Ovary (tissue), 3 donors: Measurements from ENCODE around the gene ST7.

Source experiments
- CTCF ChIP-seq, 3 donors: fragments of 450-650 bp in 2 of 3; fragments of 200-600 bp in 1 of 3; IDR thresholded peaks; one replicate each; pipeline versions ENCODE4 v1.5.1 to v1.8.0; 2016 to 2022; ENCODE audit warnings: antibody characterized with exemption in 3 of 3, mild to moderate bottlenecking in 1 of 3
- POLR2A ChIP-seq: fragments of 450-650 bp; IDR thresholded peaks from one replicate; pipeline ENCODE4 v1.6.1; 2017; ENCODE audit warnings: antibody characterized with exemption, mild to moderate bottlenecking, moderate library complexity
- donor health status: DM: no; HTN: no; CAD: no.

- TF ChIP-seq CTCF (IDR thresholded peaks at IDR 0.05) (no peak), POLR2A (no peak)
These were observed 273.8 kb downstream of the ST7 start for GRCh38 chr7:117227091-117227490.
